ENCODE data around the gene TENM4.

Gene TENM4

DNA sequence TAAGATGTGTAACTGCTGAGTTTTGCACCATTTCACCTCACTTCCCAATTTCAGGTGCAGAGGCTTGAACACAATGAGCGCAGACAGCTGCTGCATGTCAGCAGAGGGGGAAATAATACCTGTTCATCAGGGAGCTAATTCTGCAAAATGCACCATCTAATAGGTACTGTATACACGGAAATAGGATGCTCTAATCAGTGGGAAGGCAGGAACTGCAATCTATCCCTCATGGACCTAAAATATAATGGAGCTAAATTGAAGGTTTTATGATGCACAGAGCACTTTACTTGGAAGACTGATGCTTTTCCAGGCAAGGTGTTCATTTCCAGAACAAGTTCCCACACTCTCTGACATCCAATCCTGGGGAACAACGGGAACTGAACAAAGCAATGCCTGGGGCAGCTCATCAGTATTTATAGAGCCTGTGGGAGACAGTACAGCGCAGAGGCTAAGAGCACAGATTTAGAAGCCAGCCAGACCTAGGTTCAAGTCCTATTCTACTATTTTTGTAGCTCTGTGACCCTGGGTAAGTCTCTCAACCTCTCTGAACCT lies 78.5 kb downstream of the TENM4 start:
- TF ChIP-seq TARDBP (IDR thresholded peaks at IDR 0.05) = no peak
- no peak for TF ChIP-seq FOXK2 (IDR thresholded peaks at IDR 0.05)
- no peak for TF ChIP-seq LEF1 (IDR thresholded peaks at IDR 0.05; ENCODE audit: borderline replicate concordance)
- TF ChIP-seq FOXM1 (IDR thresholded peaks at IDR 0.05; ENCODE audit: borderline replicate concordance) = no peak
- no peak for TF ChIP-seq NFRKB (IDR thresholded peaks at IDR 0.05)
- TF ChIP-seq ARNT (IDR thresholded peaks at IDR 0.05) = no peak
- no peak for TF ChIP-seq ELF4 (IDR thresholded peaks at IDR 0.05)
- TF ChIP-seq HDGF (IDR thresholded peaks at IDR 0.05; ENCODE audit: borderline replicate concordance) = no peak
- TF ChIP-seq ZNF384 (IDR thresholded peaks at IDR 0.05) = no peak
- TF ChIP-seq L3MBTL2 (conservative IDR thresholded peaks at IDR 0.05) = no peak
- TF ChIP-seq BHLHE40 (IDR thresholded peaks at IDR 0.05; ENCODE audit: borderline replicate concordance) = no peak
- no peak for TF ChIP-seq CTBP1 (IDR thresholded peaks at IDR 0.05; ENCODE audit: borderline replicate concordance)
- no peak for TF ChIP-seq FOXA1 (IDR thresholded peaks at IDR 0.05)
- no peak for TF ChIP-seq SP1 (IDR thresholded peaks at IDR 0.05)
- TF ChIP-seq, protein P1, sequence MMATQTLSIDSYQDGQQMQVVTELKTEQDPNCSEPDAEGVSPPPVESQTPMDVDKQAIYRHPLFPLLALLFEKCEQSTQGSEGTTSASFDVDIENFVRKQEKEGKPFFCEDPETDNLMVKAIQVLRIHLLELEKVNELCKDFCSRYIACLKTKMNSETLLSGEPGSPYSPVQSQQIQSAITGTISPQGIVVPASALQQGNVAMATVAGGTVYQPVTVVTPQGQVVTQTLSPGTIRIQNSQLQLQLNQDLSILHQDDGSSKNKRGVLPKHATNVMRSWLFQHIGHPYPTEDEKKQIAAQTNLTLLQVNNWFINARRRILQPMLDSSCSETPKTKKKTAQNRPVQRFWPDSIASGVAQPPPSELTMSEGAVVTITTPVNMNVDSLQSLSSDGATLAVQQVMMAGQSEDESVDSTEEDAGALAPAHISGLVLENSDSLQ (IDR thresholded peaks at IDR 0.05) = no peak
- no peak for TF ChIP-seq SUZ12 (IDR thresholded peaks at IDR 0.05)
- CTCF ChIA-PET = no interaction called here
- no peak for DNase-seq (ENCODE audit: extremely low spot score)
- POLR2A ChIA-PET = no interaction called here

- ChIA-PET CTCF (no interaction called here), POLR2A (interaction anchor here (0.6 kb wide), 1 partner anchor 177 kb away, joined by 3 read pairs; no protein-coding TSS in a partner anchor)
These were observed 82.6 kb downstream of the TENM4 start for GRCh38 chr11:79358258-79358657.

GRCh38 chr11:79353706-79354105 lies 87.1 kb downstream of the TENM4 start:
- CTCF ChIA-PET = no interaction called here
- POLR2A ChIA-PET = no interaction called here
- no peak for DNase-seq (ENCODE audit: extremely low spot score)
- no peak for TF ChIP-seq CTBP1 (IDR thresholded peaks at IDR 0.05; ENCODE audit: borderline replicate concordance)
- TF ChIP-seq, protein P1 (IDR thresholded peaks at IDR 0.05) = no peak
- TF ChIP-seq HDGF (IDR thresholded peaks at IDR 0.05; ENCODE audit: borderline replicate concordance) = no peak
- no peak for TF ChIP-seq BHLHE40 (IDR thresholded peaks at IDR 0.05; ENCODE audit: borderline replicate concordance)
- no peak for TF ChIP-seq L3MBTL2 (conservative IDR thresholded peaks at IDR 0.05)
- no peak for TF ChIP-seq NFRKB (IDR thresholded peaks at IDR 0.05)
- no peak for TF ChIP-seq SUZ12 (IDR thresholded peaks at IDR 0.05)
- TF ChIP-seq FOXK2 (IDR thresholded peaks at IDR 0.05) = no peak
- TF ChIP-seq FOXA1 (IDR thresholded peaks at IDR 0.05) = no peak
- TF ChIP-seq FOXM1 (IDR thresholded peaks at IDR 0.05; ENCODE audit: borderline replicate concordance) = no peak
- no peak for TF ChIP-seq TARDBP (IDR thresholded peaks at IDR 0.05)
- TF ChIP-seq LEF1 (IDR thresholded peaks at IDR 0.05; ENCODE audit: borderline replicate concordance) = no peak
- TF ChIP-seq ARNT (IDR thresholded peaks at IDR 0.05) = no peak
- no peak for TF ChIP-seq ZNF384 (IDR thresholded peaks at IDR 0.05)
- no peak for TF ChIP-seq ELF4 (IDR thresholded peaks at IDR 0.05)

More at GRCh38 chr11:79358258-79358657, 82.6 kb downstream of the TENM4 start:
- TF ChIP-seq FOXM1 (IDR thresholded peaks at IDR 0.05; ENCODE audit: borderline replicate concordance) (no peak), BHLHE40 (IDR thresholded peaks at IDR 0.05; ENCODE audit: borderline replicate concordance) (no peak), LEF1 (IDR thresholded peaks at IDR 0.05; ENCODE audit: borderline replicate concordance) (no peak), CTBP1 (IDR thresholded peaks at IDR 0.05; ENCODE audit: borderline replicate concordance) (no peak), ZNF384 (IDR thresholded peaks at IDR 0.05) (no peak), FOXA1 (IDR thresholded peaks at IDR 0.05) (no peak), ARNT (IDR thresholded peaks at IDR 0.05) (no peak), NFRKB (IDR thresholded peaks at IDR 0.05) (no peak), HDGF (IDR thresholded peaks at IDR 0.05; ENCODE audit: borderline replicate concordance) (no peak), FOXK2 (IDR thresholded peaks at IDR 0.05) (no peak), ELF4 (IDR thresholded peaks at IDR 0.05) (no peak), L3MBTL2 (conservative IDR thresholded peaks at IDR 0.05) (no peak), SUZ12 (IDR thresholded peaks at IDR 0.05) (no peak), TARDBP (IDR thresholded peaks at IDR 0.05) (no peak), SP1 (IDR thresholded peaks at IDR 0.05) (no peak)
- TF ChIP-seq, protein P1 (IDR thresholded peaks at IDR 0.05) = no peak
- DNase-seq (ENCODE audit: extremely low spot score) = no peak

DNA sequence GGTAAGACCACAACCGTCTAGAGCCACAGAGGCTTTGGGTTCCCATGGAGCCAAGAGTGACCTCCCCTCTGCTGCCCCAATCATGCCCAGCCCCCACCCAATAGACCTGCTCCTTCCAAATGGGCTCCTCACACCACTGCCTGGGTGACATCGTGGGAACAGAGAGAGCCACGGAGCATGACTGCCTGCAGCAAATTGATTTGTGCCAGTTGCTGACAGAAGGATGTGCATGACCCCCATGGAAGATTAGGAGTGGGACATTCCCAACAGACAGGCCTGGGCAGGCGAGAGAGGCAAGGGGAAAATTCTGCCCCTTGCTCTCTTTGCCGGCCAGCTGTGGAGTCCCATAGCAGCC lies 88.5 kb downstream of the TENM4 start:
- DNase-seq (ENCODE audit: extremely low spot score) = no peak
- TF ChIP-seq HDGF (IDR thresholded peaks at IDR 0.05; ENCODE audit: borderline replicate concordance) (no peak), ZNF384 (IDR thresholded peaks at IDR 0.05) (no peak), ARNT (IDR thresholded peaks at IDR 0.05) (no peak), CTBP1 (IDR thresholded peaks at IDR 0.05; ENCODE audit: borderline replicate concordance) (no peak), SP1 (IDR thresholded peaks at IDR 0.05) (no peak), NFRKB (IDR thresholded peaks at IDR 0.05) (no peak), BHLHE40 (IDR thresholded peaks at IDR 0.05; ENCODE audit: borderline replicate concordance) (no peak), ELF4 (IDR thresholded peaks at IDR 0.05) (no peak), FOXA1 (IDR thresholded peaks at IDR 0.05) (no peak), L3MBTL2 (conservative IDR thresholded peaks at IDR 0.05) (no peak), FOXM1 (IDR thresholded peaks at IDR 0.05; ENCODE audit: borderline replicate concordance) (no peak)
- CTCF ChIA-PET = no interaction called here
- POLR2A ChIA-PET = no interaction called here

- TF ChIP-seq FOXK2 (IDR thresholded peaks at IDR 0.05) = no peak
- TF ChIP-seq BHLHE40 (IDR thresholded peaks at IDR 0.05; ENCODE audit: borderline replicate concordance) = no peak
- TF ChIP-seq, protein P1 (IDR thresholded peaks at IDR 0.05) = no peak
- no peak for DNase-seq (ENCODE audit: extremely low spot score)
- POLR2A ChIA-PET = no interaction called here
- CTCF ChIA-PET = no interaction called here
These were observed 91.7 kb downstream of the TENM4 start for GRCh38 chr11:79348976-79349682.

Measured in HEK293T (cell line).